ENCODE measurements around the gene B3GAT2.

B3GAT2 gene

DNA sequence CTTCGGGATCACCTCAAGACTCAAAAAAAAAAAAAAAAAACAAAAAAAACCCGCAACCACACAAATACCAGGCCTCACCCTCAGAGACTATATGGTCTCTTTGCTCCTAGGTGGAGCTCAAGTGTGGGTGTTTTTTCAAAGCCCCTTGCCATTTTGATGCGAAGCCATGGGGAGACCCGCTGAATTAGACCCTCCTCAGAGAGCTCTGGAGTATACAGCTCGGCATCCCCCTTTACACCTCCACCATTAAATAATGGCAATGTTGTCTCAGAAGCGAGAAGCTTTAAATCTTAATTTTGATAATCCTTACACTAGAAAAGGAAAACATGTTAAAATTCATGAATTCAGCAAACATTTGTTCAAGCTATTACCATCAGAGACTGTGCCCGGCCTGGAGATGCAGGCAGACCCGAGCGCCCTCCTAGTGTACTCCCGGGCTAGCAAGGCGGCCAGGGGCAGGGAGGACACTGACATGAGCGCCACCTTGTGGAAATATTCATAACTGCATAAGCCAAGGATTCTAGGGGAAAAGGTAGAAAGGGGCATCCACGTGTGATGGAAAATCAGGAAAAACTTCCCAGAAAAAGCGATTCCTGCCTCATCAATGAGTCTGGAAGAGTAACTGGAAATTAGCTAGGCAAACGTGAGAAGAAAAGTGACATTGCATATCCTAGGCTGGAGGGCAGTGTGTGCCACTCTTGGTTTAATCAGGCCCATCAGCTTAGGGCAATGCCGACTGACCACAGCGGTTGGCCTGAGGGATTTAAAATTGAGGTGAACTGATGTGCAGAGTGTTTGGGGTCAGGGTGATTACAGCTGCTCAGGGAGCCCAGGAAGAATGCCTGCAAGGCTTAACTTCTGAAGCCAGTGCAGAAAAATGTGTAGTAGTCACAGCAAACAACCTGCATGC is 72.5 kb downstream of the B3GAT2 start:
- H3K4me3 ChIP-seq (ENCODE audit: low read depth, low read length): no peak overlapping the region
- DNase-seq (ENCODE audit: low read depth): peak; percentile 13
- TF ChIP-seq, protein P1, sequence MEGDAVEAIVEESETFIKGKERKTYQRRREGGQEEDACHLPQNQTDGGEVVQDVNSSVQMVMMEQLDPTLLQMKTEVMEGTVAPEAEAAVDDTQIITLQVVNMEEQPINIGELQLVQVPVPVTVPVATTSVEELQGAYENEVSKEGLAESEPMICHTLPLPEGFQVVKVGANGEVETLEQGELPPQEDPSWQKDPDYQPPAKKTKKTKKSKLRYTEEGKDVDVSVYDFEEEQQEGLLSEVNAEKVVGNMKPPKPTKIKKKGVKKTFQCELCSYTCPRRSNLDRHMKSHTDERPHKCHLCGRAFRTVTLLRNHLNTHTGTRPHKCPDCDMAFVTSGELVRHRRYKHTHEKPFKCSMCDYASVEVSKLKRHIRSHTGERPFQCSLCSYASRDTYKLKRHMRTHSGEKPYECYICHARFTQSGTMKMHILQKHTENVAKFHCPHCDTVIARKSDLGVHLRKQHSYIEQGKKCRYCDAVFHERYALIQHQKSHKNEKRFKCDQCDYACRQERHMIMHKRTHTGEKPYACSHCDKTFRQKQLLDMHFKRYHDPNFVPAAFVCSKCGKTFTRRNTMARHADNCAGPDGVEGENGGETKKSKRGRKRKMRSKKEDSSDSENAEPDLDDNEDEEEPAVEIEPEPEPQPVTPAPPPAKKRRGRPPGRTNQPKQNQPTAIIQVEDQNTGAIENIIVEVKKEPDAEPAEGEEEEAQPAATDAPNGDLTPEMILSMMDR (IDR thresholded peaks at IDR 0.05; ENCODE audit: low read depth, low read length, missing control alignments): peak; percentile 73

DNA sequence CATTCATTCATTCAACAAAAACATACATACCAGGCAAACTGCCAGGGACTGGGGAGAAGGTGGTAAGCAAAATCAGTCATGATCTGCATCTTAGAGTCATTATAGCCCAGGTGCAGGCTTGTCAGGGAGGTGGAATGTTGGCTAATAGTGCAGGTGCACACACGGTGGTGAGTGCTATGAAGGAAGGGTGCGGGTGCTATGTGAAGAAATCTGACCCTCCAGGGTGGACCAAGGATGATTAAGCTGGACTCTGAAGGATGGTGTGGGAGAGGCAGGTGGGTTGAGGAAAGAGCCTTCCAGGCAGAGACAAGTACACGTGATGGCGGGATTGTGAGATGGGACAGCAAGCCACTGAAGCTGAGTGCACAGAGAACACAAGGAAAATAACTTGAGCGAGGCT is 77.4 kb downstream of the B3GAT2 start:
- TF ChIP-seq, protein P1 (IDR thresholded peaks at IDR 0.05; ENCODE audit: low read depth, low read length, missing control alignments): no peak
- no peak for DNase-seq (ENCODE audit: low read depth)
- no peak overlapping the region for H3K4me3 ChIP-seq (ENCODE audit: low read depth, low read length)

DNA sequence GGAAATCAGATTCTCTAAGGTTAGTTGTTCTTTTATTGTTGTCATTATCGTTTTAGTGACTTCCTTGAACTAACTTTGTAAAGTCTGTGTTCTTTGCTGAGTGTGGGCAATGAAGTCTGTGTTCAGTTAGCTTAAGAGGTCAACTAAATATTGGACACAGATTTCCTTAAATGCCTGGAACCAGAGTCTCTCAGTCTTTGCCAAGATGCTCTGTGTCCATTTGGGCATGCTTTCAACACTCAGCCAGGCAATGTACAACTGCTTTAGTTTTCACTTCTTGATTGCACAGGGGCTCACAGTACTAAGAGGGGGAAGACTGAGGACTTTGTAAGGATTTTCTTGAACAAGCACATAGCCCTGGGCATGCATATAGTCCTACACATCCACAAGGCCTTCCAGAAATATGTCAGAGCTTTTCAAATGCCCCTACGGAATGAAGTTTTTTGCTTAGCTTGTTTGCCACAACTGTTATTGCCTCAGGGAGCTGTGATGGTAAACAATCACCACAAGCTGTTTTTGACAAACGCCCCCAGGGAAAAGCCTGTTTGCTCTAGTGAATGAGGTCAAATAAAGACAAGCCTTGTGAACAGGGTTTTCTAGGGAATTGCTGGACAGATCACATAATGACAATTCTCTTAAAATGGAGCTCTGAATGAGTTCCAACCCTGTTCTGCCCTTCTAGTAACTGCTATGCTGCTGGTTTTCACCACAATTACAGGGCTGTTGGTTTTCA is 82.5 kb downstream of the B3GAT2 start:
- DNase-seq (ENCODE audit: low read depth): no peak
- TF ChIP-seq, protein P1 (IDR thresholded peaks at IDR 0.05; ENCODE audit: low read depth, low read length, missing control alignments): no peak
- no peak overlapping the region for H3K4me3 ChIP-seq (ENCODE audit: low read depth, low read length)

DNA sequence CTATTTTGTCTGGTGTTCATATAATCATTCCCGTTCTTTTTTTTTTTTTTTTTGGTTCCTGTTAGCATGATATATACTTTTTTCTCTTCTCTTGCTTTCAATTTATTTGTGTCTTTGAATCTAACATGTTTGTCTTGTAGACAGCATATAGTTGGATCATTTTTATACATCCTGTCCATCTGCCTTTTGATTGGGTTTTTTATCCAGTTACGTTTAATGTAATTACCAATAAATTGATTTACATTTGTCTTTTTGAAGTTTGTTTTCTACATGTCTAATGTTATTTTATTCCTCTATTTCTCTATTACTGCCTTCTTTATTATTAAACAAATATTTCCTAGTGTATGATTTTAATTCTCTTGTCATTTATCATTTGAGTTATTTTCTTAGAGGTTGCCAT is 84.4 kb downstream of the B3GAT2 start:
- no peak for DNase-seq (ENCODE audit: low read depth)
- no peak overlapping the region for H3K4me3 ChIP-seq (ENCODE audit: low read depth, low read length)
- TF ChIP-seq, protein P1 (IDR thresholded peaks at IDR 0.05; ENCODE audit: low read depth, low read length, missing control alignments): no peak

DNA sequence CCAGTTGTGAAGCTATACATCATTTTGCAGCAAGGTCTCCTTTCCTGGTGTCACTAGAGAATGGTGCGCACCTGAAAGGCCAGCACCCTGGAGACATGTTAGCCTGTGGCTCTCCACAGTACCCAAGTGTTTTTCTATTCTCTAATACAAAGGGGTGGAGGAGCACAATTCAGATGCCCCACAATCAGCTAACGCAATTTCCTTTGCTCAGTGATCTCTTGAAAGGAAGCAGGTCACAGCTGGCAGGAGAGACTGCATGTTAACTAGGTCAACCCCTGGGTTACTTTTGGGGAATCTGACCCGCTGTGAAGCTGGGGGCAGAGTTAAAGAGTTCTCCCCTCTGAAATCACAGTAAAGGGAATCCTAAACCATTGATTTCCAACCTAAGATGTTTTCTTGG is 92.5 kb downstream of the B3GAT2 start:
- DNase-seq (ENCODE audit: low read depth): no peak
- TF ChIP-seq, protein P1 (IDR thresholded peaks at IDR 0.05; ENCODE audit: low read depth, low read length, missing control alignments): no peak

DNA sequence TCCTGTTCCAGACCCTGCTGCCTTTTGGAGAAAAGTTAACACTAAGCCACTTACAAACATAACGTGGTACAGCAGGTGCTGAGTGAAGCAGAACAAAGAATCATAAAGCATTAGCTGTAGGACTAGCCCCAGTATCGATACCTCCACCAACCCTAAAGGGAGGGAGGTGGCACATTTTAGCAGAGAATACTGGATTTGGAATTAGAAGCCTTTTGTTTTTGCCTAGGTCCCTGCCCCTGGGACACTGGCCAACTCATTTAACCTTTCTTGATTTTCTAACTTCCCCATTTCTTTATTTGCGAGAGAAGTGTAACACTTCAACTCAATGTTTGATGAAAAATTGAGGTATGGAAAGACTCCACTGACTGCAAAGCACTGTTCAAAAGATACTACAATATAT is 93.5 kb downstream of the B3GAT2 start:
- H3K4me3 ChIP-seq (ENCODE audit: low read depth, low read length): no peak overlapping the region
- no peak for DNase-seq (ENCODE audit: low read depth)
- TF ChIP-seq, protein P1 (IDR thresholded peaks at IDR 0.05; ENCODE audit: low read depth, low read length, missing control alignments): no peak

More for the DNA sequence above, 92.5 kb downstream of the B3GAT2 start:
- no peak overlapping the region for H3K4me3 ChIP-seq (ENCODE audit: low read depth, low read length)

All from GM12864 (cell line).